Measurements from ENCODE around the gene UBE2E3. TPM values are rescaled to one million over a fixed set of nuclear protein-coding genes. Genes with fewer than 3 reads are reported as not detected.

UBE2E3 gene
- total and polyA plus RNA-seq, 2 of the 13 experiments (the other 11 are each of a cell fraction or from before 2014, with no cell fraction given): 45.7 to 92.6 TPM

GRCh38 chr2:180947208-180947689 is 33.2 kb upstream of the UBE2E3 start:
- no peaks in the 10 kb centered on the region for H3K27me3 ChIP-seq (ENCODE audit: control insufficient read depth in 1 of 2, insufficient read depth in 2 of 2, low read length in 2 of 2)
- ChIA-PET CTCF (ENCODE audit: low intra/inter-chr PET ratio, low total read pairs) (no interaction called here), POLR2A (no interaction called here)
- BruUV-seq (replicated peaks): no TSS peak
- no peaks in the 10 kb centered on the region for H4K20me1 ChIP-seq (ENCODE audit: insufficient read depth, low read length)
- WGBS (ENCODE audit: low lambda C conversion rate): 0% methylated on average over 1 of the region's 1 CpG
- H3K4me3 ChIP-seq (replicated peaks in 1 of 3; ENCODE audit: insufficient read depth in 1 of 3, low read depth in 2 of 3, low read length in 3 of 3): no peak overlapping the region
- intact Hi-C loops (cut with micrococcal nuclease; ENCODE audit: unreplicated experiment): no loop called here
- DNase-seq (ENCODE audit: low spot score): no peak
- in situ Hi-C loops (cut with HindIII; ENCODE audit: extremely low pct_ligation_motif_present, low pct_unique_long_range_greater_than_20kb): no loop called here
- H3K9ac ChIP-seq (ENCODE audit: insufficient read depth, low read depth, low read length): no peak overlapping the region
- H3K9me3 ChIP-seq (ENCODE audit: low read length): no peaks in the 10 kb centered on the region
- no peaks in the 10 kb centered on the region for H3K79me2 ChIP-seq (ENCODE audit: insufficient read depth, low read length)
- H2AFZ ChIP-seq (ENCODE audit: low read length): no peak overlapping the region
- H3K27ac ChIP-seq (ENCODE audit: extremely low read length, insufficient read depth, low read length): no peak overlapping the region
- ATAC-seq: no peak
- H3K36me3 ChIP-seq (replicated peaks in 1 of 2; ENCODE audit: control insufficient read depth in 1 of 2, insufficient read depth in 2 of 2, low read length in 2 of 2): no peaks in the 10 kb centered on the region
- H3K4me2 ChIP-seq (ENCODE audit: low read depth, low read length): no peak overlapping the region
- no peak for FAIRE-seq
- TF ChIP-seq TRAFD1 (CRISPR knock-in tag; IDR thresholded peaks at IDR 0.05; ENCODE audit: borderline replicate concordance): no peak
- TF ChIP-seq PLRG1 (conservative IDR thresholded peaks at IDR 0.05): no peak
- TF ChIP-seq ZNF225 (CRISPR knock-in tag; IDR thresholded peaks at IDR 0.05): no peak
- TF ChIP-seq PRDM4 (CRISPR knock-in tag; IDR thresholded peaks at IDR 0.05; ENCODE audit: borderline replicate concordance): no peak
- no peak for TF ChIP-seq GMEB2 (CRISPR knock-in tag; IDR thresholded peaks at IDR 0.05; ENCODE audit: low read depth)
- TF ChIP-seq ZBTB20 (CRISPR knock-in tag; IDR thresholded peaks at IDR 0.05; ENCODE audit: borderline replicate concordance, low read depth): no peak
- TF ChIP-seq TSC22D2 (CRISPR knock-in tag; IDR thresholded peaks at IDR 0.05; ENCODE audit: borderline replicate concordance): no peak
- no peak for TF ChIP-seq ZNF546 (CRISPR knock-in tag; conservative IDR thresholded peaks at IDR 0.05)
- TF ChIP-seq GPN1 (CRISPR knock-in tag; IDR thresholded peaks at IDR 0.05; ENCODE audit: borderline replicate concordance): no peak
- no peak for TF ChIP-seq HNF1B (CRISPR knock-in tag; IDR thresholded peaks at IDR 0.05)
- TF ChIP-seq PHB2 (IDR thresholded peaks at IDR 0.05; ENCODE audit: partially characterized antibody): no peak
- TF ChIP-seq MTERF4 (CRISPR knock-in tag; IDR thresholded peaks at IDR 0.05): no peak
- TF ChIP-seq TFDP2 (CRISPR knock-in tag; IDR thresholded peaks at IDR 0.05): no peak
- H3K4me1 ChIP-seq (ENCODE audit: insufficient read depth, low read length): no peaks in the 10 kb centered on the region
